Activated gamma-delta T cell (primary cell): ENCODE data around the gene ST6GAL1.

Experiments used
- DNase-seq: peaks from one replicate; lab custom pipeline; 2025; lab: John Stamatoyannopoulos, UW

The ST6GAL1 gene

DNA sequence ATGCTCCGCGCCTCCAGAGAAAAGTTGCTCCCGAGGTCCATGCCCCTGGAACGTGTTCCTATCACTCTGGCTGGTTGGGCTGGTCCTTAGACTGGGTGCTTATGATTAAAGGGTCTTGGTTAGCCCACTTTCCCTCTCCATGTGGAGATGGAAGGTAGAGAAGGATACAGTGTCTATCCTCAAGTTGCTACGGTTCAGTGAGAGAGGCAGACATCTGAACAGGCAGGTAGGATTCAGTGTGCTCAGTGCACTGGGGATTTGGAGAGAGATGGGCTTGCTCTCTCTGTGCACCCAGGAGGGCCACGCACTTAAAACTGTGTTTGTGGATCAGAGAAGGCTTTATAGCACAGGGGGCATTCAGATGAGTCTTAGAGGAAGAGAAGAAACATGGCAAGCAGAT, 146.0 kb downstream of the ST6GAL1 start:
- DNase-seq, result no peak

GRCh38 chr3:187077085-187077484, 146.8 kb downstream of the ST6GAL1 start:
- no peak for DNase-seq

GRCh38 chr3:187077537-187077936, 147.2 kb downstream of the ST6GAL1 start:
- no peak for DNase-seq

DNA sequence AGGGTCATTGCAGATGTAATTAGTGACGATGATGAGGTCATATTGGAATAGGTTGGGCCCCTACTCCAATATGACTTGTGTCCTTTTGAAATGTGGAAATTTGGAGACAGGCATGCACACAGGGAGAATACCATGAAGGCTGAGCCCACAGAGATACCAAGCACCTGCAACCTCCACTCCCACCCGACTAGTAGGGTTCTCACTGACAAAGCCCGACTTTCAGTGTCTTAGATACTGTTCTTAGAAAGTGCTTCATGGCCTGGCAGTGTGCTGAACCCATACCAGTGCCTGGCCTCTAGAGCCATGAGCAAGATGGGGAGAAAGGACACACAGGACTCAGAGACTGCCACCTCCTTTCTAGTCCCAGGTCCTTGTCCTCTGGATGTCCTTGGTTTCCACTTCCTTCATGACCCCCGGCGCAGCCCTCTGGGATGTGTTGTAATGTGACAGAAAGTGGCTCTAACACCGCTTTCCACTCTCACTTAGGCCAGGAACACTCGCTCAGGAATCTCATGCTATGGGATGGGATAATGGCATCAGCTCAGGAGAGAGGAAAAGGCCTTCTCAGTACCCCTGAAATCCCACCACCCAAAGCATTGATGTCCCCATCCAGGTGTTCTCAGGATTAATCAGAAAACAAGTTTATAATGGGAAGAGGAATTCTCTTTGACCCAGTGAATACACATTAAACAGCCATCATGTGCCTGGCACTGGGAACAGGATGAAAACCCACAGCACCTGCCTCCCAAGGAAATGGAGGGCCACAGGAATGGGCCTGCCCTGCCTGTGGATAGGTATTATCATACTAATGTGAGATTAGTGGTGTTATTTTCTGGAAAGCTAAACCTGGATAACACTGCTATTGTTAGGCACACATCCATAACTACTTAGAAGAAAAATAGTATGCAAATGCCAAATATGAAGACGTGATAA, 149.0 kb downstream of the ST6GAL1 start:
- DNase-seq, result no peak

- no peak for DNase-seq
These were observed 150.6 kb downstream of the ST6GAL1 start for GRCh38 chr3:187080799-187081450.

DNA sequence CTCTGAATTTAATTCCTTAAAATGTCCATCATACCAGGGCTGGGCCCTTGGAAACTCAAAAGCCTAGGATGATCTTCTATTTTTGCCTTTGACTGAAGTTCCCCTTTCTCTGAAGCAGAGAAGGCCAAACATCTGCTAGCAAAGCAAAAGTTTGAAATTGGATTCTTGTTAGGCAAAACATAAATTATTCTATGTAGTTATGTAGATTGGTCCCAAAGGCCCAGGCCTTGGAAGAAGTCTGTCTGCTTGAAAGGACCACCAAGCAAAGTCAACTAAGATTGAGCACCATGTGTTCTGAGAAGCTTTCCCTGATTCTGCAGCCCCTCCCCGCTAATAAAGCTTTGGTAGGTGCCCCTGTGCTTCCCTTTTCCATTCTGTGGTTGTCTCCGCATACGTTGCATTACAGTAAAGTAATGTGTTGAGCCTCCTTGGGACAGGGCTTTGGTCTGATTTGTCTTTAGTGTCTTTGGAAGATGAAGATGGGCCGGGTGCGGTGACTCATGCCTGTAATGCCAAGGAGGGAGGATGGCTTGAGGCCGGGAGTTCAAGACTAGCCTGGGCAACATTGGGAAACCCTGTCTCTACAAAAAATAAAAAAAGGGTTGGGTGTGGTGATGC, 152.5 kb downstream of the ST6GAL1 start:
- DNase-seq, result no peak

DNA sequence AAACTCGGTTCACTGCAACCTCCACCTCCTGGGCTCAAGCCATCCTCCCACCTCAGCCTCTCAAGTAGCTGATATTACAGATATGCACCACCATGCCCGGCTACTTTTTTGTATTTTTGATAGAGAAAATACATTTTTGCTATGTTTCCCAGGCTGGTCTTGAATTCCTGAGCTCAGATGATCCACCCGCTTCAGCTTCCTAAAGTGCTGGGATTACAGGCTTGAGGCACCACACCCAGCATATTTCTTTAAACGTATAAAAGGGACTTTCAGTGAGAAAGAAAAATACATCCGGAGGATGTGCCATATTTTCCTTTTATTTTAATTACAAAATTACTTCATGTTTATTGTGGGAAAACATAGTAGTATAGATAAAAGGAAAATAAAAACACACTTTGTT, 153.8 kb downstream of the ST6GAL1 start:
- DNase-seq, result no peak

GRCh38 chr3:187084580-187084979, 154.3 kb downstream of the ST6GAL1 start:
- DNase-seq, result no peak

- DNase-seq, result no peak
These were observed 154.8 kb downstream of the ST6GAL1 start for GRCh38 chr3:187085021-187085666.

- DNase-seq, result no peak
These were observed 155.6 kb downstream of the ST6GAL1 start for GRCh38 chr3:187085933-187086332.

DNA sequence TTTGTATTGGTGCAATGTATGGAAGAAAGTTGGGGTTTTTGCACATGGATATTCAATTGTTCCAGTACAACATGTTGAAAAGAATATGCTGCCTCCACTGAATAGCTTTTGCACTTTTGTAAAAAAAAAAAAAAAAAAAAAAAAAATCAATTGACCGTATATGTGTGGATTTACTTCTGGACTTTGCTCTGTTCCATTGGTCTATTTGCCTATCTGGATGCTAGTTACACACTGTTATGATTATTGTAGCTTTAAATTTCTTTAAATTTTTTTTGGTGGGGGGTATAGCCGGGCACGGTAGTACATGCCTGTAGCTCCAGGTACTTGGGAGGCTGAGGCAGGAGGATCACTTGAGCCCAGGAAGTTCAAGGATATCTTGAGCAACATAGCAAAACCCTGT, 156.5 kb downstream of the ST6GAL1 start:
- no peak for DNase-seq

GRCh38 chr3:187088701-187089100, 158.4 kb downstream of the ST6GAL1 start:
- no peak for DNase-seq

DNA sequence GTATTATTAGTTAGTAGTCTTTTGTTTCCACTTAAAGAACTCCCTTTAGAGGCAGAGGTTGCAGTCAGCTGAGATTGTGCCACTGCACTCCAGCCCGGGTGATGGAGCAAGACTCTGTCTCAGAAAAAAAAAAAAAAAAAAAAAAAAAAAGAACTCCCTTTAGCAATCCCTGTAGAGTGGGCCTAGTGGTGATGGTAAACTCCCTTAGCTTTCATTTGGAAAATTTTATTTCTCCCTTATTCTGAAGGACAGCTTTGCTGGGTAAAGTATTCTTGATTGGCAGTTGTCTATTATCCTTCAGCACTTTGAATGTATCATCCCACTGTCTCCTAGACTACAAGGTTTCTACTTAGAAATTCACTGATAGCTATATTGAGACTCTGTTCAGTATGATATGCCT, 163.0 kb downstream of the ST6GAL1 start:
- DNase-seq, result no peak

DNA sequence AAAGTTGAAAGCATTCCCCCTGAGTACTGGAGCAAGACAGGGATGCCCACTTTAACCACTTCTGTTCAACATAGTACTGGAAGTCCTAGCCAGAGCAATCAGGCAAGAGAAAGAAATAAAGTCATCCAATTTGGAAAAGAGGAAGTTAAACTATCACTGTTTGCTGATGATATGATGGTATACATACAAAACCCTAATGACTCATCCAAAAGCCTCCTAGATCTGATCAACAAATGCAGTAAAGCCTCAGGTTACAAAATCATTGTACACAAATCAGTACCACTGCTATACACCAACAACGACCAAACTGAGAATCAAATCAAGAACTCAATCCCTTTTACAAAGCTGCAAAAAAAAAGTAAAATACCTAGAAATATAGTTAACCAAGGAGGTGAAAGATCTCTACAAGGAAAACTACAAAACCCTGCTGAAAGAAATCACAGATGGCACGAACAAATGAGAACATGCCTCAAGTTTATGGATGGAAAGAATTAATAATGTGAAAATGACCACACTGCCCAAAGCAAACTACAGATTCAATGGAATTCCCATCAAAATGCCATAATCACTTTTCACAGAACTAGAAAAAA, 168.7 kb downstream of the ST6GAL1 start:
- DNase-seq, result no peak

GRCh38 chr3:187101184-187102072, 171.1 kb downstream of the ST6GAL1 start:
- no peak for DNase-seq

DNA sequence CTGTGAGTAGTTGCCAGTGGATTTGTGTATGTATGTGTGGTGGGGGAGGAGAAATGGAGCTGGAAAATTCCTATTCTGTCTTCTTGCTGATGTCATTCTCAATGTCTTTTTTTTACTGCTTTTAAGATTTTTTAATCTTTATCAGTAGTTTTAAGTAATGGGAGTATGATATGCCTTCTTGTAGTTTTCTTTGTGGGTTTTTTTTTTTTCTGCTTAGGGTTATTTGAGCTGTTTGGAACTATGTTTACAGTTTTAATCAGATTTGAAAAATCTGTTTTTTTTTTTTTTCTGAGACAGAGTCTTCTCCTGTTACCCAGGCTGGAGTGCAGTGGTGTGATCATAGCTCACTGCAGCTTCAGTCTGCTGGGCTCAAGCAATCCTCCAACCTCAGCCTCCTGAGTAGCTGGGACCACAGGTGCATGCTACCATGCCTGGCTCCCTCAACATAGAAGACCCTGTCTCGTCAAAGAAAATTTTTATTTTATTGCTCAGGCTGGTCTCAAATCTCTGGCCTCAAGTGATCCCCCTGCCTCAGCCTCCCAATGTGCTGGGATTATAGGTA, 171.8 kb downstream of the ST6GAL1 start:
- no peak for DNase-seq

GRCh38 chr3:187103251-187103650, 172.9 kb downstream of the ST6GAL1 start:
- DNase-seq, result no peak

DNA sequence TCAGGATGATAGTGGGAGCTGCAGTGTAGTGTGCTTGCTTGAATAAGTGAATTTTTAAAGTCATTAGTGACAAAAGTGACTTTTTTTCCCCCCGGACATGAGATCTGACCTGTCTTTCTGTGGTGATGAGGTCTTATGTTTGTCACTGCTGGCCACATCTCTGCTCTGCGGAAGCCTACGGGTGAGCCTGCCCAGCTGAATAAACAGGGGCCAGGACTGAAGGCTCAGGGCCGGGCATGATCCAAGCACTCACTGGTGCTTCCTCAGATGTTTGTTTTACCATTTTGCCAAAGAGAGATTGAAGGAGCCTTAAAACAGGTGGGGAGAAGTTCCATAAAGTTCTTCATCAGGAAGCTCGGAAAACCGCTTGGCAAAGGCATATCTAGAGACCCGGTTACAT, 174.0 kb downstream of the ST6GAL1 start:
- DNase-seq, result no peak

GRCh38 chr3:187104933-187105332, 174.6 kb downstream of the ST6GAL1 start:
- DNase-seq, result no peak

DNA sequence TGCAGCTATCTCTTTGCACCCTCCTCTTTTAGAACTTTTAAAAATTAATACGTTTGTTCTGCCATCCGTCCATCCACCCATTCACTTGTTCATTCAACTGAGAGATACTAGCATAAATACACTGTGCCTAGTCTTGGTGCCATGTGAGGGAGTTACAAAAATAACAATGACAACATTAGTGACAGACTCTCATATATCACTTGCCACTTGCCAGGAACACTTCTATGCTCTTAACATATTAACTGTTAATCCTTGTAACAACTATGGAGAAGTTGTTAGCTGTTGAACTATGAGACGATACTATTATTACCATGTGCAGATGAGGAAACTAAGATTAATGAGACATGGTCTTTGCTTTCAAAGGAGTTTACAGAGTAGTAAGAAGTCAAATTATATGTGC, 175.4 kb downstream of the ST6GAL1 start:
- no peak for DNase-seq

GRCh38 chr3:187107989-187108388, 177.7 kb downstream of the ST6GAL1 start:
- no peak for DNase-seq
